ENCODE measurements around the gene LRMDA.
A peak's percentile ranks its signal among the peaks of the same experiment; 100 is the strongest.

DNA sequence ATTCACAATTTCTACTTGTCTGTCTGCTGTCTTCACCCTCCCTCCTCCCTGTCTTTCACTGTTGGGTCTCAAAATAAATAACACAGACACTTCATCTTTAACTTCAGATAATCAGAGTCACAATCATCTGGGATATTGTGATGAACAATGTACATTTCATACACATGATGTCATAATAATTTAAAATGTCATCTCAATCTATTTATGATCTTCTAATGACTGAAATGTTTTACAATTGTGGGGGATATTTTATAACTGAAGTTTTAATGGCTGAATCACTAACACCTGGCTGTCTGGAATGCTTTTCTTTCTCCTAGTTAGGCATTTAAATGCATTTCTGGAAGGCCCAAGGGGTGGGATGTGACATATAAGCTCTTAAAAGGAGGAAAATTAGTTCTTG, 859.8 kb downstream of the LRMDA start:
- TF ChIP-seq CTCF (conservative IDR thresholded peaks at IDR 0.05; ENCODE audit: low read depth, low read length), result no peak
- TF ChIP-seq EZH2 (IDR thresholded peaks at IDR 0.05; ENCODE audit: low read length, unreplicated experiment), result peak; percentile 29
